Pancreas (tissue), 10 donors: ENCODE results near the gene GCNT1. TPM values are rescaled to one million over a fixed set of nuclear protein-coding genes. Genes with fewer than 3 reads are reported as not detected.

Experiments
- ATAC-seq, 4 donors: fragments of 200-7000 bp; cut with Tn5 transposase; one replicate each; pipeline versions ENCODE4 v1.8.0 to v1.9.1; 2020; ENCODE audit warnings: mild to moderate bottlenecking in 4 of 4, moderate library complexity in 4 of 4
- DNase-seq, 6 donors: peaks; one replicate each; pipeline ENCODE4 v3.0.0-alpha.2; 2020
- FAIRE-seq: peaks from 2 replicates; lab custom pipeline; 2012; peaks lifted over from hg19 to GRCh38; lab: Jason Lieb, UNC
- H3K27ac ChIP-seq, 4 donors: fragments of 200-600 bp; sonication (generic); 1 replicate in 3 of 4; 2 replicates in 1 of 4; pipeline versions ENCODE4 v1.5.0 to v1.8.0; 2020
- H3K27me3 ChIP-seq, 4 donors: fragments of 200-600 bp; one replicate each; pipeline ENCODE4 v1.8.0; 2021
- H3K36me3 ChIP-seq, 3 donors: fragments of 200-600 bp; sonication (generic) in 1 of 3; one replicate each; pipeline versions ENCODE4 v1.5.0 to v1.8.0; 2020 to 2021
- H3K4me1 ChIP-seq, 3 donors: fragments of 200-600 bp; one replicate each; pipeline ENCODE4 v1.8.0; 2021
- H3K4me3 ChIP-seq, 4 donors: fragments of 200-600 bp; sonication (generic) in 2 of 4; one replicate each; pipeline versions ENCODE4 v1.5.0 to v1.8.0; 2020 to 2021
- H3K9me3 ChIP-seq, 4 donors: fragments of 200-600 bp; one replicate each; pipeline ENCODE4 v1.8.0; 2021
- WGBS, 2 donors: extraction: QIAGEN DNeasy Blood & Tissue Kit; methylation state at CpG; one replicate each; pipeline ENCODE4 v1.1.7; 2013; 5-methylcytosine and 5-hydroxymethylcytosine counted together
- intact Hi-C, 3 donors: fragments of 100-400 bp; cut with DNase I; formaldehyde crosslinking; loops; one replicate each; pipeline versions ENCODE4 v1.11.1 to v1.14.2; 2022
- polyA plus RNA-seq, 2 donors: library from polyadenylated mRNA; stranded (reverse); fragments of 200-250 nt; gene quantifications; one replicate each; pipeline ENCODE4 v1.2.3, GENCODE V29; 2013
- total RNA-seq, 6 donors: library from RNA; stranded (reverse); fragmentation: NEBNext Ultra II Directional in 4 of 6; extraction: Animal tissue kit (Norgen Biotek cat#: 25700) in 4 of 6; gene quantifications; one replicate each; pipeline versions ENCODE4 v1.2.1 to v1.2.4, GENCODE V29; 2021 to 2023
- TF ChIP-seq, protein P1 (sequence below), 4 donors: fragments of 200-600 bp; sonication (generic) in 3 of 4; IDR thresholded peaks; one replicate each; pipeline versions ENCODE4 v1.5.0 to v1.8.0; 2021; ENCODE audit warnings: antibody characterized with exemption in 4 of 4
- donor health status: healthy with polysubstance abuse.
- donor health status: DM: no; HTN: no; CAD: no; lungs with moderate emphysema.
- donor health status: DM: no; HTN: no; CAD: no.
- donor health status: control.
- donor health status: control.
- donor health status: Bipolar disorder and iron deficiency.
- donor health status: DM: yes; HTN: yes; CAD: no.
- donor health status: DM: no; HTN: no; CAD: no.
- donor health status: DM: no; HTN: no; CAD: no.
- donor health status: DM: yes; HTN: yes; CAD: no.

The GCNT1 gene
- total and polyA plus RNA-seq, 8 donors, result 1.0 to 7.2 (median 3.3) TPM

DNA sequence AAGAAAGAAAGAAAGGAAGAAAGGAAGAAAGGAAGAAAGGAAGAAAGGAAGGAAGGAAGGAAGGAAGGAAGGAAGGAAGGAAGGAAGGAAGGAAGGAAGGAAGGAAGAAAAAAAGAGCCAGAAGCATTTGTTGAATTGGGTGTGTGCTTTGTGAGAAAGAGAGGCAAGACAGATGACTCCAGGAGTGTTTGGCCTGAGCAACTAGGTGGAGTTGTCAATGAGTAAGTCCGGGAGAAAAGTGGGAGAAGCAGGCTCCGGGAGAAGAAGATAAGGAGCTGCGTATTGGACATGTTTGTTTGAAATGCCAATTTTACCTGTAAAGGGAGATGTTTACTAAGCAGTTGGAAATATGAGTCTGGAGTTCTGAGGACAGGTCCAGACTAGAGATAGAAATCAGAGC is 15.1 kb upstream of the GCNT1 start:
- intact Hi-C loops, result loop anchor here in 1 of 3 donors (10.0 kb wide), 1 partner anchor 221 kb away; no protein-coding TSS in a partner anchor
- H3K4me1 ChIP-seq, result no peaks in the 10 kb centered on the region
- no peaks in the 10 kb centered on the region for H3K36me3 ChIP-seq
- TF ChIP-seq, protein P1, sequence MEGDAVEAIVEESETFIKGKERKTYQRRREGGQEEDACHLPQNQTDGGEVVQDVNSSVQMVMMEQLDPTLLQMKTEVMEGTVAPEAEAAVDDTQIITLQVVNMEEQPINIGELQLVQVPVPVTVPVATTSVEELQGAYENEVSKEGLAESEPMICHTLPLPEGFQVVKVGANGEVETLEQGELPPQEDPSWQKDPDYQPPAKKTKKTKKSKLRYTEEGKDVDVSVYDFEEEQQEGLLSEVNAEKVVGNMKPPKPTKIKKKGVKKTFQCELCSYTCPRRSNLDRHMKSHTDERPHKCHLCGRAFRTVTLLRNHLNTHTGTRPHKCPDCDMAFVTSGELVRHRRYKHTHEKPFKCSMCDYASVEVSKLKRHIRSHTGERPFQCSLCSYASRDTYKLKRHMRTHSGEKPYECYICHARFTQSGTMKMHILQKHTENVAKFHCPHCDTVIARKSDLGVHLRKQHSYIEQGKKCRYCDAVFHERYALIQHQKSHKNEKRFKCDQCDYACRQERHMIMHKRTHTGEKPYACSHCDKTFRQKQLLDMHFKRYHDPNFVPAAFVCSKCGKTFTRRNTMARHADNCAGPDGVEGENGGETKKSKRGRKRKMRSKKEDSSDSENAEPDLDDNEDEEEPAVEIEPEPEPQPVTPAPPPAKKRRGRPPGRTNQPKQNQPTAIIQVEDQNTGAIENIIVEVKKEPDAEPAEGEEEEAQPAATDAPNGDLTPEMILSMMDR (IDR thresholded peaks at IDR 0.05), result no peak
- DNase-seq (no peak), FAIRE-seq (no peak), ATAC-seq (no peak)
- H3K9me3 ChIP-seq, result no peaks in the 10 kb centered on the region
- 32 to 43% methylated on average over 3 of the region's 3 CpGs for WGBS, 2 donors
- H3K27me3 ChIP-seq, result no peaks in the 10 kb centered on the region
- no peak overlapping the region for H3K27ac ChIP-seq
- no peak overlapping the region for H3K4me3 ChIP-seq

DNA sequence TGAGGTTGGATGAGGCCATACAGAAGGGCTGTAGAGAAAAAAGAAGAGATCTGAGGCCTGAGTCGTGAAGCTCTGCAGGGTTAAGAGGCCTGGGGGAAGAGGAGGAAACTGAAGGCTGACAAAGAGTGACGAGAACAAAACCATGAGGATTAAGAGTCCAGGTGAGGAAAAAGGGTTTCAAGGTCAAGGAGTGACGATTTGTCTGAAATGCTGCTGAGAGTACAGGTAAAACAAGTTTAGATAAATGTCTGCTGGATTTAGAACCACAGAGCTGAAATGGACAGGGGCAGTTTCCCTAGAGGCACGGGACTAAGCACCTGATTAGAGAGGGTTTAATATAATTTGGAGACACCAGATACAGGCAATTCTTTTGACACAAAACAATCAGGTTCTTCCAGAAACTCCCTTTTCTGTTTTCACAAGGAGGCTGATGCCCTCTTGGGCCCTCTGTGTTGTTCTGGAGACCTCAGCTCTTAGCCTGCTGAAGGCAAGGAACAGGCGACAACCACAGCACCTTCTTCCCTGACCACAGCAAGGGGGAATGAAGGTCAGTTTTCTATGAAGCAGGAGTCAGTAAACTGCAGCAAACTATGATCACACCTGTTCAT is 14.6 kb upstream of the GCNT1 start:
- FAIRE-seq (no peak), DNase-seq (no peak), ATAC-seq (no peak)
- Histone ChIP-seq H3K9me3 (no peaks in the 10 kb centered on the region), H3K27ac (no peak overlapping the region), H3K27me3 (no peaks in the 10 kb centered on the region), H3K36me3 (no peaks in the 10 kb centered on the region), H3K4me1 (no peaks in the 10 kb centered on the region), H3K4me3 (no peak overlapping the region)
- intact Hi-C loops, result loop anchor here in 1 of 3 donors (10.0 kb wide), 1 partner anchor 220 kb away; no protein-coding TSS in a partner anchor
- WGBS, 2 donors, result 50 to 62% methylated on average over 5 of the region's 5 CpGs
- TF ChIP-seq, protein P1 (IDR thresholded peaks at IDR 0.05), result no peak

DNA sequence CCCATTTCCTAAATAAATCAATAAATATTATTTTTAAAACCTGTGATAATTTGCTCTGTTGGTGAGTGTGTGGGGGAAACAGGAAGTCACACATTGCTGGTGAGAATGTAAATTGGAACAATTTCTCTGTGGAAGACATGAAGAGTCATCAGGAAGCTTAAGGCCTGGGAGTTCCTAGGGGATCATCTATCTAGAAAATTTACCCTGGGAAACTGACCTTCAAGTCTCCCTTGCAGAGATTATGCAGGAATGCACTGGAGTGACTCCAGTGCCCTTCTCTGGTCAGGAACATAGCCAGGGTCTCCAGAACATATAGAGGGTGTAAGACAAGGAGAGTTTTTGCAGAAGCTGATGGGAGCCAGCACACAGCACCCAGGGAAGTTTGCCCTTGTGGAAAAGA is 13.0 kb upstream of the GCNT1 start:
- no peak for ATAC-seq
- Histone ChIP-seq H3K4me3 (no peak overlapping the region), H3K4me1 (no peaks in the 10 kb centered on the region), H3K36me3 (no peaks in the 10 kb centered on the region), H3K9me3 (no peaks in the 10 kb centered on the region), H3K27ac (no peak overlapping the region), H3K27me3 (no peaks in the 10 kb centered on the region)
- no peak for FAIRE-seq
- intact Hi-C loops, result loop anchor here (5.0 to 10.0 kb wide), 3 partner anchors 211 to 261 kb away; no protein-coding TSS in a partner anchor
- no peak for DNase-seq
- TF ChIP-seq, protein P1 (IDR thresholded peaks at IDR 0.05), result no peak

DNA sequence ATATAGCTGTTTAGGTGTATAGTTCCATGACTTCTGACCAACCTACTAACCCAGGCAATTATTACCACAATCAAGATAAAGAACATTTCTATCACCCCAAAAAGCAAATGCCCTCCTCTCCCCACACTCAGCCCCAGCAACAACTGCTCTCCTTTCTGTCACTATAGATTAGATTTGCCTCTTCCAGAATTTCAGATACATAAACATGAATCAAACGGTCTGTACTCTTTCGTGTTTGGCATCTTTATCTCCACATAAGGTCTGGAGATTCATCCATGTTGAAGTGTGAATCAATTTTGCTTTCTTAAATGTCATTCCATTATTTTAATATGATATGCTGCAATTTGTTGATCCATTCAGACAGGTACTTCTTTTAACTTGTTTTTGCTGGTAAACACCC is 10.5 kb upstream of the GCNT1 start:
- Histone ChIP-seq H3K27ac (no peak overlapping the region), H3K27me3 (no peaks in the 10 kb centered on the region), H3K4me3 (no peak overlapping the region), H3K4me1 (no peaks in the 10 kb centered on the region), H3K9me3 (no peaks in the 10 kb centered on the region), H3K36me3 (no peaks in the 10 kb centered on the region)
- TF ChIP-seq, protein P1 (IDR thresholded peaks at IDR 0.05), result no peak
- FAIRE-seq (no peak), ATAC-seq (no peak), DNase-seq (no peak)
- WGBS, 2 donors, result 77 to 79% methylated on average over 2 of the region's 2 CpGs
- intact Hi-C loops, result loop anchor here (5.0 to 10.0 kb wide), 3 partner anchors 209 to 259 kb away; no protein-coding TSS in a partner anchor

DNA sequence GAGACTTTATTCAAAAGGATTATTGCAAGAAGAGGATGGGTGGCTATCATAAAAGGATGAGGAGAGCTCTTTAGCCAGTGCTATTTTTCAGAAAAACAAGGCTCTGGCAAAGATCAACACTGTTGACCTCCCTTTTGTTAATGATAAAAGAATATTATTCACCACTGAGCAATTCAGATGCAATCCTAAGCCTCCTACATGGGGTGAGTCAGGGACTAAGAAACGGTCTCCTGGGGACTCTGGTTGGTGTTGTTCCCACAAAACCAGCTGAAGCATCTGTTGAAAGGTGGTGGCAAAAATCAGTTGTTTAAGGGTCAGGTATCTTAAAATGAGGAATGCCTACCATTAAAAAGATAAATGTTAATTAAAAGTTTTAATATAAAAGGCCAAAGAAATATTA is 7.7 kb upstream of the GCNT1 start:
- no peak for FAIRE-seq
- no peak overlapping the region for H3K27ac ChIP-seq
- WGBS, 2 donors, result 75 to 78% methylated on average over 1 of the region's 1 CpG
- H3K4me3 ChIP-seq, result no peak overlapping the region
- ATAC-seq, result no peak
- H3K36me3 ChIP-seq, result no peaks in the 10 kb centered on the region
- DNase-seq, result no peak
- no peaks in the 10 kb centered on the region for H3K27me3 ChIP-seq
- TF ChIP-seq, protein P1 (IDR thresholded peaks at IDR 0.05), result no peak
- no peaks in the 10 kb centered on the region for H3K9me3 ChIP-seq
- intact Hi-C loops, result loop anchor here in 1 of 3 donors (10.0 kb wide), 1 partner anchor 254 kb away; no protein-coding TSS in a partner anchor
- H3K4me1 ChIP-seq, result peaks cover 0 to 7% (median under 1%) of the 10 kb centered on the region in 3 donors
